GM13977 (cell line): ENCODE data around the gene CSPG4.
"Not testable (repeated sequence)": the region's sequence is repeated elsewhere in the genome, so short reads cannot be mapped to it uniquely, and the experiment has no call there.

Experiments
- DNase-seq: peaks from one replicate; pipeline ENCODE4 v3.0.0; 2012; ENCODE audit warnings: low spot score
- CTCF ChIP-seq: IDR thresholded peaks from 2 replicates; pipeline ENCODE4 v1.5.1; 2012; ENCODE audit warnings: mild to moderate bottlenecking, control low read depth; ENCODE audit not compliant: insufficient read depth; ENCODE audit errors: extremely low read depth, missing control alignments
- in situ Hi-C: fragments of 300-500 bp; cut with MboI; formaldehyde crosslinking; loops from one replicate; pipeline ENCODE4 v1.12.0; 2022; ENCODE audit warnings: low sequenced_read_pairs, low pct_unique_long_range_greater_than_20kb, mixed read lengths, inconsistent platforms; ENCODE audit not compliant: unreplicated experiment

The CSPG4 gene

GRCh38 chr15:75705854-75706681 lies 6.6 kb downstream of the CSPG4 start:
- in situ Hi-C loops: no loop called here
- no peak for TF ChIP-seq CTCF
- DNase-seq: no peak

- DNase-seq: not testable (repeated sequence)
These were observed 7.3 kb downstream of the CSPG4 start for GRCh38 chr15:75705375-75705774.

GRCh38 chr15:75704618-75705017 lies 8.0 kb downstream of the CSPG4 start:
- TF ChIP-seq CTCF: no peak
- in situ Hi-C loops: no loop called here
- no peak for DNase-seq

More at GRCh38 chr15:75705375-75705774, 7.3 kb downstream of the CSPG4 start:
- in situ Hi-C loops: not testable (repeated sequence)

GRCh38 chr15:75704263-75704615 lies 8.4 kb downstream of the CSPG4 start:
- DNase-seq: no peak
- no peak for TF ChIP-seq CTCF
- in situ Hi-C loops: no loop called here

GRCh38 chr15:75703440-75704262 lies 9.0 kb downstream of the CSPG4 start:
- DNase-seq, in situ Hi-C loops: not testable (repeated sequence)

GRCh38 chr15:75702436-75702835 lies 10.2 kb downstream of the CSPG4 start:
- in situ Hi-C loops: no loop called here

GRCh38 chr15:75701071-75702003 lies 11.3 kb downstream of the CSPG4 start:
- DNase-seq, in situ Hi-C loops: not testable (repeated sequence)

More at GRCh38 chr15:75702436-75702835, 10.2 kb downstream of the CSPG4 start:
- no peak for TF ChIP-seq CTCF
- DNase-seq: no peak

GRCh38 chr15:75699961-75700874 lies 12.4 kb downstream of the CSPG4 start:
- DNase-seq, in situ Hi-C loops: not testable (repeated sequence)

GRCh38 chr15:75699517-75699916 lies 13.1 kb downstream of the CSPG4 start:
- DNase-seq, in situ Hi-C loops: not testable (repeated sequence)

GRCh38 chr15:75697974-75698747 lies 14.5 kb downstream of the CSPG4 start:
- in situ Hi-C loops: not testable (repeated sequence)

More at GRCh38 chr15:75697974-75698747, 14.5 kb downstream of the CSPG4 start:
- not testable (repeated sequence) for DNase-seq
